HG03439 (cell line): ENCODE results near the gene CSTPP1.
"Not testable (repeated sequence)": the region's sequence is repeated elsewhere in the genome, so short reads cannot be mapped to it uniquely, and the experiment has no call there.

Experiments
- ATAC-seq: cut with Tn5 transposase; IDR thresholded peaks from one replicate; pipeline ENCODE4 v1.9.1; 2021; ENCODE audit warnings: mild to moderate bottlenecking, moderate library complexity; ENCODE audit not compliant: unreplicated experiment

CSTPP1 gene

DNA sequence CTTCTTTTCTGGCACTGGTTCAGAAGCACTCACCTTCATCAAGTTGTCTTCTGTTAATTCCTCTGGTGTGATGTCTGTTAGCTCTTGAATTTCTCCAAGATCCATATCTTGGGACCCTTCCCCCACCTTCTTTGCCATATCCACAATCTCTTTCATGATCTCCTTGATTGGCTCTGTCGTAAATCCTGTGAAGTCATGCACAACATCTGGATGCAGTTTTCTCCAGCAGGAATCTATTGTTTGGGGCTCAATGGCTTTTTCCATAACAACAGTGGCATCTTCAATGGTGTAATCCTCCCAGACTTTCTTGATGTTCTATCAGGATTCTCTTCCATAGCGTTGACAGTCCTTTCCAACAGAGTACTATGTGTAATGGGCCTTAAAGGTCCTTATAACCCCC, 96.9 kb downstream of the CSTPP1 start:
- no peak for ATAC-seq

DNA sequence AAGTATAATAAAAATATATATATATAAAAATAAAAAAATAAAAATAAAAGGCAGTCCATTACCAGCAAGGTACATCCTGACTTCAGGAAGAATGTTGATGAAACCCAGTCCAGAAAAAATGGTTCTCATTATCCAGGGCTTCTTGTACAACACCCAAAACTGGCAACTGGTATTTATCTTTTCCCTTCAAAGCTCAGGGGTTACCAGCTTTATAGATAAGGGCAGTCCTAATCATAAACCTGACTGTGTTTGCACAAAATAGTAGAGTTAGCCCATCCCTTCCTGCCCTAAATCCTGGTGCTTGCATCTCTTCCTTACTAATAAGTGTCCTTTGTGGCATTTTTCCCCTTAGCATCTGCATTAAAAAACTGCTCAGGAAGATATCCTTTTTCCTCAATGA, 97.5 kb downstream of the CSTPP1 start:
- no peak for ATAC-seq

DNA sequence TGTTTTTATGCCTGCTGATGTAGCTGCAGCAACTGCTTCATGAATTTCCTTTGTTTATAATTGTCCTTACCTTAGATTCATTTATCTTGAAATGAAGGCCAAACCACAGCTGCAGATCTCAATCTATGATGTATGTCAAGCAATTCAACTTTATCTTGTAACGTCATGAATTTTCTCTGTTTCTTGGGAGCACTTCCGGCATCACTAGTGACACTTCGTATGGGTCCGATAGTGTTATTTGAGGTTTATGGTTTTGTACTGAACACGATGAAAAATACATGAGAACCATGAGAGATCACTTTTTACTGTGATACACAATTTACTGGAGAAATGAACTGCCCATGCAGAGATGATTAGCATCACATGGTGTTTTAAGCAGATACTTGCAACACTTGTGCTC, 98.5 kb downstream of the CSTPP1 start:
- no peak for ATAC-seq

GRCh38 chr11:47044119-47044518, 107.6 kb downstream of the CSTPP1 start:
- no peak for ATAC-seq

GRCh38 chr11:47047972-47048371, 111.4 kb downstream of the CSTPP1 start:
- ATAC-seq, result no peak

GRCh38 chr11:47050284-47050683, 113.7 kb downstream of the CSTPP1 start:
- no peak for ATAC-seq

GRCh38 chr11:47051217-47051616, 114.7 kb downstream of the CSTPP1 start:
- no peak for ATAC-seq

DNA sequence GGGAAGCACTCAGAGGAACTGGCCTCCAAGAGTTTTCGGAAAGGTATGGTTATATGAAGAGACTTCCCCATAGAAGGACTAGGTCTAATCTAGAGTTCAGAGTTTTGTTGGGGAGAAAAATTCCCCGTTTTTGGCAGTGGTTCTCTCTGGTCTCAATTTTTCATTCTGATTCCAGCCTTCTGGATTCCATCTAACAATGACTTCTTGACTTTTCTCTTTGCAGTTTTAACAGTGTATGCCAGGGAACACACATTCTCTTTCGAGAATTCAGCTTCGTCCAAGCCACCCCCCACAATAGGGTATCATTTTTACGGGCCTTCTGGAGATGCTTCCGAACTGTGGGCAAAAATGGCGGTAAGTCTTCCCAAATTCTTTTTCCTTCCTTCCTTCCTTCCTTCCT, 115.6 kb downstream of the CSTPP1 start:
- ATAC-seq, result no peak

GRCh38 chr11:47052576-47052975, 116.0 kb downstream of the CSTPP1 start:
- ATAC-seq, result no peak

DNA sequence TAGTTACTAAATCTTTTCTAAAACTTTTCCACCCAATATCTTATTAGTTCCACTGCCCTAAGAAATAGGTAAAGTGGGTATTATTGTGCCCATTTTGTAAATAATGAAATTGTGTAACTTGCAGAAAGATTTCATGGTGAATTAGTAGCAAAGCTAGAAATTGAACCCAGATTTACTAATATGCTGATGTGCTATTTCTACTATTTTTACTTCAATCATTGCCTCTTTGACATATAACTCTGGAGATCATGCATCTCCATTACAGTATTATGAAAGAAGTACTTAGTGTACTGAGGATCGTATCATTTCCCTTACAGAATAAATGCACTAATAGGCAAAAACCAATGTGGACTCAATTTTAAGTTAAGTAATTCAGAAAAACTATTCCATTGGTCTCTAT, 119.0 kb downstream of the CSTPP1 start:
- ATAC-seq, result no peak

GRCh38 chr11:47056261-47056915, 119.8 kb downstream of the CSTPP1 start:
- ATAC-seq, result no peak

DNA sequence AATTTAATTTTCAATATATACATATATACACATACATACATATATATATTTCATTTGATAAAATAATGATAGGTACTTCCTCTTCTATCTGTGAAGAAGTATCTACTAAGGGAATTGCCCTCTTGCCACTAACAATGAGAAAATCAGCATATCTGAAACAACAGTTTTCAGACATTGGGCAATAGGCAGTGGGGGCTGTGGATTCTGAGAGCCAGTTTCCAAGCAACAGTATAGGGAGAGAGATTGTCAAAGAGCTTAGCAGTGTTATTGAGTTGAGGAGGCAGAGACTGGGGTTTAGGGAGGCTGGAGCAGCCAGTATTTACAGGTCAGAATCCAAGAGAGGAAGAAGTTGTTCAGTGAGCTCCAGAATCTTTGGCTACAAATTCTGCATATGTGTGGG, 120.8 kb downstream of the CSTPP1 start:
- no peak for ATAC-seq

GRCh38 chr11:47060807-47061206, 124.2 kb downstream of the CSTPP1 start:
- ATAC-seq, result no peak

DNA sequence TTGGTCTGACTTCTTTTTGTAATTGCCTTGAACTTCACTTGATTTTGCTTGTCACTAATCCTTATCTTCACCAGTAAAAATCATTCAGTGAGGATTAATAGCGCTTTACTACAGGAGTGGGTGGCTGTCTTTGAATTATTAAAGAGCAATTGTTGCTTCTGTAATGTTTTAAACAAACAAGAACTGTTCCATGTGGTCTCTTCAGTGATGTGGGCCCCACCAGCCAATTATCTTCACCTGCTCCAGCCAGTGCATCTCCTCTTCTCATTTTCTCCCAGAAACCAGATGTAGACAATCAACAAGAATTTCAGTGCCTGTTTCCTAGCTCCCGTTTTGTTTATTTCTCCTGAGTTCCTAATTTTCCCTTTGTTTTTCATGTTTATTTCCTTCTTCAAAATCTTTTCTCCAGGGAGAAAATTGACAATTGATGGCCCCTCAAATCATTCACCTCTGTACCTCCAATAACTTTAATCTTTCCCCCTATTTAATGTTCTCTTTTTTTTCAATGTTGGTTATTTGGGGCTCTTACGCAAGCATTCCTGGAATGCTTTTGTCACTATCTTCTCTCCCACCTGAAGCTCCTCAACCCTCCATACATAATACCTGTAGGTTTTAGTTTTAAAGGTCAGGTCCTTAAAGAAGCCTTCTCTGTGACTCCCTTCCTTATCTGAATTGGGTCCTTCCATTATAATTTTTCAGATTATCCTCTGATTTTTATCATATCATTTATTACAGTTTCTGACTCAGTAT, 125.0 kb downstream of the CSTPP1 start:
- no peak for ATAC-seq

- no peak for ATAC-seq
Observed at GRCh38 chr11:47062736-47063135, 126.2 kb downstream of the CSTPP1 start.

DNA sequence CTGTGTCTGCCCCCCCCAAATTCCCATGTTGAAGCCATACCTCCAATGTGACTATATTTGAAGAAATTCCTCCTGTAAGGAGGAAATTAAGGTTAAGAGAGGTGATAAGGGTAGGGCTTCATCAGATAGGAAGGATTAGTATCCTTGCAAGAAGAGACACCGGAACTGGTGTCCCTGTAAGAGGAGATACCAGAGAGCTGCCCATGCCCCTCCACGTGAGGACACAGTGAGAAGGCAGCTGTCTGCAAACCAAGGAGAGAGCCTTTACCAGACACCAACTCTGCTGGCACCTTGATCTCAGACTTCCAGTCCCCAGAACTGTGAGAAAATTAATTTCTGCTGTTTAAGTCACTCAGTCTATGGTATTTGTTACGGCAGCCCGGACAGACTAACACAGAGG, 130.8 kb downstream of the CSTPP1 start:
- no peak for ATAC-seq

- ATAC-seq, result no peak
Observed at GRCh38 chr11:47070769-47071168, 134.2 kb downstream of the CSTPP1 start.

DNA sequence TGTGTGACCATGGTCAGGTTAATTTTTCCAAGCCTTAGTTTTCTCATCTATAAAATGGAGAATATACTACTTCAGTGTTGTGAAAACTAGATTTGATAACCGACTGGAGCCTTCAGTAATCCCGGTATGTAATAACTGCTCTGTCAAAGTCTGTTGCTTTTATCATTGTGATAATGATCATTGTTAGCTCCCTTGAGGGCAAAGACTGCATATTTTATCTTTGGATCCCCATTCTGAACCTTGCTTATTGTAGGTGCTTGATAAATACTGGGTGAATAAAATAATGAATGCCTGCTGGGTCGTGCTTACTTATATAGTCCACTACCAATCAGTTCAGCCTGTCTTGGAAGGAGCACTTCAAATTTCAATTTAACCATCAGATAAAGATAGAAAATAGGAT, 134.8 kb downstream of the CSTPP1 start:
- no peak for ATAC-seq

DNA sequence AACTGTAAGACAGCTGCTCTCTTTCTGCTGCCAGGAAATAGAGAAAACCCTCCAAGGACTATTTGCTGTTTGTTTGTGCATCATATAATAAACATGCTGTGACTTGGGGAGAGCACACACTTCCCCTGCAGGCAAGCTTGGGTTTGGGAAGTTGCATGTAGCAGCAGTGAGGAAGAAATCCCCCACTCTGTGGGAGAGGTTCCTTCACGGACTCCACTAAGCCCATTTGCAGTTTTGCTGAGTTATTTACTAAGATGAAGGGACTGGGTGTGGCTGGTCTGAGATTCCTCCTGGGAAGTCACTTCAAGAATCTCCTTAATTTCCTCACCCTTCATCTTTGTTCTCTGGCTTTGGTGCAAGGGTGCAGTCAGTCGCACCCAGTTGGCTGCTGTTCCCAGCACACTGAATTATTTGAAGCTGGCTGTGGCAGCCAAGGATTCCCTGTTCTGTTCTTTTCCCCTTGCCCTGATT, 135.3 kb downstream of the CSTPP1 start:
- no peak for ATAC-seq

DNA sequence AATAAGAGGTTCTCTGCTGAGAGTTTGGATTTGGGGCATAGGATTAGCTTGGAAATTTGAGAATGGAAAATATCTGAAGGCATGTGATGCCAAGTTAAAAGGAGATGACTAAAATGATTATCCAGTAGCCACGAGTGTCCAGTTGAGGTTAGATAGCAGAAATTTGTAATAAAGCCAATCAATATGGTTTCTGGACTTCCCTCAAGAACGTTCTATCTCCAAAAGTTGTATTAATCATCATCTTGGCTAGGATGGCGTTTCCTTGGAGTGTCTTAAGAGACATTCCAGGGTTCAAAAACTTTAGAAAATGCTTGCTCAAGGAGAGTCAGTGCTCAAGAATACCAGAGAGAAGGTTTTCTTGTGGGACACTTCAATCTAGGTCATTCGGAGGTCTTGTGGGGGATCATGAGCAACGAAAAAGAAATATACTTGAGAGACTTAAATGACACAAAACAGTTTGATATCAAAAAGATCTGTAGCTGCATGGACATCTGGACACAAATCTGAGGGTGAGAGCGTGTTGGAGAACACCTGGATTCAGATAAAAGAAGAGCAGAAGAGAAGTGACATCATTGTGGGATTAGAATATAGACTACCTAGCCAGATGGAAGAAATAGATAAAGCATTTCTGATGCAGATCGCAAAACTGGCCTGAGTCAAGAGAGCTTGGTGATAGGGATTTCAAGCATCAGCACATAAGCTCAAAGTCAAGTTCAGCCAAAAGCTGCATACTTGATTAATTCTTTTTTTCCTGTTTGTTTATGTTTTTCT, 142.4 kb downstream of the CSTPP1 start:
- no peak for ATAC-seq

- not testable (repeated sequence) for ATAC-seq
Observed at GRCh38 chr11:47080775-47081174, 144.2 kb downstream of the CSTPP1 start.

DNA sequence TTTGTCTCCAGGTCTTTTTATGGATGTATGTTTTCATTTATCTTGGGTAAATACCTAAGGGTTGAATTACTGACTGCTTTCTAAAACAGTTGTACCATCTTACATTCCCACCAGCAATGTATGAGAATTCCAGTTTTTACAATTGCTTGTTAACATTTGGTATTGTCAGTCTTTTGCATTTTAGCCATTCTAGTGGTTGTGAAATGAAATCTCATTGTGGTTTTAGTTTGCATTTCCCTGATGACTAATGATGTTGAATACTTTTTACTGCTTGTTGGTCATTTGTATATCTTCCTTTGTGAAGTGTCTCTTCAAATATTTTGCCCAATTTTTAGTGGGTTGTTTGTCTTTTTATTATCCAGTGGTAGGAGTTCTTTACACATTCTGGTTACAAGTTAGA, 147.4 kb downstream of the CSTPP1 start:
- no peak for ATAC-seq
